Panc1 (cell line): ENCODE data around the gene MACROD2.

Experiments used
- CTCF ChIP-seq: fragments of 450-650 bp; IDR thresholded peaks from 2 replicates; pipeline ENCODE4 v1.5.1; 2017; ENCODE audit warnings: mild to moderate bottlenecking
- POLR2AphosphoS5 ChIP-seq: IDR thresholded peaks from 2 replicates; pipeline ENCODE4 v1.6.1; 2012; ENCODE audit warnings: mild to moderate bottlenecking, low read depth, low read length, moderate library complexity
- REST ChIP-seq, 2 experiments: IDR thresholded peaks; 2 replicates each; pipeline ENCODE4 v1.6.1; 2011 to 2012; ENCODE audit warnings: low read depth in 2 of 2, control low read depth in 1 of 2, low read length in 1 of 2, mild to moderate bottlenecking in 1 of 2, moderate library complexity in 1 of 2; ENCODE audit not compliant: insufficient read depth in 1 of 2
- SIN3A ChIP-seq: IDR thresholded peaks from 2 replicates; pipeline ENCODE4 v1.6.1; 2012; ENCODE audit warnings: low read depth, mild to moderate bottlenecking, low read length, moderate library complexity, borderline replicate concordance; ENCODE audit not compliant: insufficient read depth
- TCF7L2 ChIP-seq: IDR thresholded peaks from 2 replicates; pipeline ENCODE4 v1.6.1; 2011; ENCODE audit warnings: mild to moderate bottlenecking, low read depth, low read length, inconsistent platforms

- TF ChIP-seq POLR2AphosphoS5: no peak
- TF ChIP-seq CTCF: no peak
- no peak for TF ChIP-seq REST (IDR thresholded peaks at IDR 0.05; ENCODE audit: insufficient read depth in 1 of 2, low read depth in 2 of 2, low read length in 1 of 2)
- no peak for TF ChIP-seq SIN3A
- no peak for TF ChIP-seq TCF7L2
Observed at GRCh38 chr20:14706555-14706954, 711.2 kb downstream of the MACROD2 start.
